ENCODE results near the gene GATA1.

Gene GATA1

GRCh38 chrX:48786825-48787504 lies 575 bp downstream of the GATA1 start:
- DNase-seq (ENCODE audit: low read depth in 2 of 2): no peak
- TF ChIP-seq CTCF (IDR thresholded peaks at IDR 0.05; ENCODE audit: low read depth, low read length): no peak
- H3K4me3 ChIP-seq (replicated peaks in 1 of 2; ENCODE audit: low read depth in 2 of 2, low read length in 2 of 2): no peak overlapping the region

- no peak for DNase-seq (ENCODE audit: low read depth in 2 of 2)
- no peak for TF ChIP-seq CTCF (IDR thresholded peaks at IDR 0.05; ENCODE audit: low read depth, low read length)
- no peak overlapping the region for H3K4me3 ChIP-seq (replicated peaks in 1 of 2; ENCODE audit: low read depth in 2 of 2, low read length in 2 of 2)
Observed at GRCh38 chrX:48787505-48788443, 1.4 kb downstream of the GATA1 start.

GRCh38 chrX:48789366-48790220 lies 3.2 kb downstream of the GATA1 start:
- no peak for DNase-seq (ENCODE audit: low read depth in 2 of 2)
- no peak overlapping the region for H3K4me3 ChIP-seq (replicated peaks in 1 of 2; ENCODE audit: low read depth in 2 of 2, low read length in 2 of 2)
- TF ChIP-seq CTCF (IDR thresholded peaks at IDR 0.05; ENCODE audit: low read depth, low read length): no peak

GRCh38 chrX:48790477-48790876 lies 4.1 kb downstream of the GATA1 start:
- no peak for TF ChIP-seq CTCF (IDR thresholded peaks at IDR 0.05; ENCODE audit: low read depth, low read length)
- H3K4me3 ChIP-seq (replicated peaks in 1 of 2; ENCODE audit: low read depth in 2 of 2, low read length in 2 of 2): no peak overlapping the region
- no peak for DNase-seq (ENCODE audit: low read depth in 2 of 2)

- no peak overlapping the region for H3K4me3 ChIP-seq (replicated peaks in 1 of 2; ENCODE audit: low read depth in 2 of 2, low read length in 2 of 2)
- TF ChIP-seq CTCF (IDR thresholded peaks at IDR 0.05; ENCODE audit: low read depth, low read length): no peak
- no peak for DNase-seq (ENCODE audit: low read depth in 2 of 2)
Observed at GRCh38 chrX:48791063-48791820, 4.9 kb downstream of the GATA1 start.

- no peak for DNase-seq (ENCODE audit: low read depth in 2 of 2)
- no peak for TF ChIP-seq CTCF (IDR thresholded peaks at IDR 0.05; ENCODE audit: low read depth, low read length)
- H3K4me3 ChIP-seq (replicated peaks in 1 of 2; ENCODE audit: low read depth in 2 of 2, low read length in 2 of 2): no peak overlapping the region
Observed at GRCh38 chrX:48792219-48792618, 5.8 kb downstream of the GATA1 start.

Measured in cardiac fibroblast (primary cell).